NCI-H2227 treated with DMSO at 0.1 percent for 48 hours (cell line): ENCODE measurements around the gene UBALD1.
"Not testable (repeated sequence)": the region's sequence is repeated elsewhere in the genome, so short reads cannot be mapped to it uniquely, and the experiment has no call there.

Experiments
- DNase-seq: peaks from one replicate; lab custom pipeline; 2025; lab: John Stamatoyannopoulos, UW

Gene UBALD1

GRCh38 chr16:4597174-4597573 is 17.5 kb downstream of the UBALD1 start:
- no peak for DNase-seq

DNA sequence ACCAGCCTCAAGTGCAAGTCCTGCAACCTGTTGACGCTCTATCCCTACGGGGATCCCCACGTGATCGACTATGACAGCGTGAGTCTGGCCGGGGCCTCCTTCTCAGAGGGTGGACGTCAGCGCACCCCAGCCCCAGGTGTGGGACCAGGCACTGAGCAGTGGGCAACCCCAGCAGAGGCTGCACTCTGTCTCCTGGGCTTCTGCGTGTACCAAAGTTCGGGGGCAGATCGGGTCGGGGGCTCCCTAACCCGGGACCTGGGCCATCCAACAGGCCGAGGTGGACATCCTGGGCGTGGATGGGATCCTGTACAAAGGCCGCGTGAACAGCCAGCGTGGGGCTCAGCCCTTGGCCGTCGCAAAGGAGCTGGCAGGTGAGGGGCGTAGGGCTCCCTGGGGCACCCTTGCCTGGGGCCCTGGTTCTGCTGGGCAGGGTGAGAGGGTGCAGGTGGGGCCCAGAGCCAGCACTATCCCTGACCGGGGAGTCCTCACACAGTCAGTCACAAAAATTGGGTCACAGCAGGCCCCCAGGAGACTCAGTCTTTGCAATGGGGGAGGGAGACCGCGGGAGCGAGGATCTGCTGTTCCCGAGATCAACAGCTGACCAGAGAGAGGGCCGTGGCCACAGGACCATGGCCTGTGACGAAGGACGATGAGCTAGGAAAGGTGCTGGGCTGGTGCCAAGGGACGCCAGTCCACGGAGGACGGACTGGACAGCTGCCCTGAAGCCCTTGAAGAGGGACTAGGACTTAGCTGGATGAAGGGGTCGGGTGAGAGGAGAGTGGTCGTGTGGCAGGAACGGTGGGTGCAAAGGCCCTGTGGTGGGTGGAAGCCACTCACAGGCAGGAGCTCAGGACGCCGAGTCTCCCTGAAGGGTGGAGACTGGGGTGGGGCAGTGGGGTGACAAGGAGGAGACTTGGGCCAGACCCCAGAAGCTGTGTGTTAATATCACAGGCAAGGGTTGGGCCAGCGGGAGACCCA is 20.0 kb downstream of the UBALD1 start:
- DNase-seq = no peak

GRCh38 chr16:4593086-4593485 is 21.6 kb downstream of the UBALD1 start:
- peak; percentile 26 for DNase-seq

GRCh38 chr16:4591706-4592470 is 22.8 kb downstream of the UBALD1 start:
- no peak for DNase-seq

GRCh38 chr16:4591191-4591590 is 23.5 kb downstream of the UBALD1 start:
- DNase-seq = no peak

- DNase-seq = no peak
Measured at GRCh38 chr16:4588961-4589360, 25.7 kb downstream of the UBALD1 start.

GRCh38 chr16:4588386-4588785 is 26.3 kb downstream of the UBALD1 start:
- DNase-seq = no peak

DNA sequence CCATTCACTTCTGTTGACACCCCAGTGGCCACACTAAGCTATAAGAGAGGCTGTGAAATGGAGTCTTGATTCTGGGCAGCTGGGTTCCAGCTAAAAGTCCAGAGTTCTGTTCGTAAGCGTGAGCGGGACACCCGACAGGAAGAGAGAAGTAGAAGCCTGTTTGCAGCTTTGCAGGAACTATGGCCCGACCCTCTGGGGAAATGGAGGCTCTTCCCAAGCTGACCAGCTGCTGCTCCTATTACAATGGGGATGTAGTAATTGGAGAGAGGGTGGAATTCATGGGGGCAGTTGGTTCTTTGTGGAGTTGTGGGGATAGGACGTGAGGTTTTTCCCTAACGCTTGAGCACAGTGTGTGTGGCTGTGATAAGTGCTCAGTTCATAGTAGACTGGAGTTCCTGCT is 28.4 kb downstream of the UBALD1 start:
- DNase-seq = no peak

GRCh38 chr16:4583906-4584305 is 30.8 kb downstream of the UBALD1 start:
- DNase-seq = no peak

DNA sequence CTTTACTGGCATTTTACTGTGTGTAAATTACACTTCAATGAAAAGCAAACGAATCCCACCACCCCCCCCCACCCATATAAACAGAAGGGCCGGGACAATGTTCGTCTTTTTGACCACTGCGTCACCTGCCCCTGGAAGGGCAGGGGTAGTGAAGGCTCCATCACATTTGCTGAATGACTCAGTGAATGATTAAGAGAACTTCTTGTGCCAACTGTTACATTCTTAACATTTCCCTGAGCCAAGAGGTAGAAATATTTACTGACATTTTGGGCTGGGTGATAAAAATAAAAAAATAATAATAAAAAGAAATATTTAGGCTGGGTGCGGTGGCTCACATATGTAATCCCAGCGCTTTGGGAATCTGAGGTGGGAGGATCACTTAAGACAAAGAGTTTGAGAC is 34.4 kb downstream of the UBALD1 start:
- DNase-seq = no peak

DNA sequence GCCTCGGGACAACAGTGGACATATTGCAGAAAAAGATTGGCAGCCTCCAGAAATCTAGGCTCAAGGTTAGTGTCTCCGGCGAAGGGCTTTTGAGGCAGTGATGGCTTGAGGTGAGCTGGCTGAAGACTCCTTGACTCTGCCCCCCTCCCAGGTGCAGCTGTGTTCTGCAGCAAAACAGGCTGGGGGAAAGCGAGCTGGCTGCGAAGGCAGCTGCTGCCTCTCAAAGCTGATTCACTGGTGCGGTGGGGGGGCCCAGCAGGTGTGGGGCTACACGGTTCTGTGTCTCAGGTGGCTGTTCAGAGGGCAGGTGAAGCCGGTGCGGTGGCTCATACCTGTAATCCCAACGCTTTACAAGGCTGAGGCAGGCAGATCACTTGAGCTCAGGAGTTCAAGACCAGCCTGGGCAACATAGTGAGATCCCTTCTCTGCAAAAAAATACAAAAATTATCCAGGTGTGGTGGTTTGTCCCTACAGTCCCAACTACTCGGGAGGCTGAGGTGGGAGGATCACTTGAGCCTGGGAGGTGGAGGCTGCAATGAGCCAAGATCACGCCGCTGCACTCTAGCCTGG is 35.6 kb downstream of the UBALD1 start:
- DNase-seq = no peak

DNA sequence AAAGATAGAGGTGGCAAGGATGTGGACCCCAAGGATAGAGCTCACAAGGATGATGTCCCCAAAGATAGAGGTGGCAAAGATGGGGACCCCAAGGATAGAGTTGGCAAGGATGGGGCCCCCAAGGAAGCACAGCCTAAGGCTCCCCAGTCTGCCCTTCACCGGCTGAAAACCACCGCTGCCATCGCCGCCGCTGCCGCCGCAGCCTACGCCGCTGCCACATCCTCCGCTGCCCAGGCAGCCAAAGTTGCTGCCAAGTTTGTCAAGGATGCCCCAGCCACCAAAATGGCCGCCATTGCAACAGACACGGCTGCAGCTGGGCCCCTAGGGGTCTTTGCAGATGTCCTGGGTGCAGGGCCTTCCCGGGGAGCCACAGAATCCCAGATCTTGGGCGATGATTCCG is 38.7 kb downstream of the UBALD1 start:
- DNase-seq = no peak

GRCh38 chr16:4574919-4575705 is 39.6 kb downstream of the UBALD1 start:
- no peak for DNase-seq

- not testable (repeated sequence) for DNase-seq
Measured at GRCh38 chr16:4573926-4574325, 40.8 kb downstream of the UBALD1 start.

GRCh38 chr16:4572715-4573114 is 42.0 kb downstream of the UBALD1 start:
- no peak for DNase-seq

DNA sequence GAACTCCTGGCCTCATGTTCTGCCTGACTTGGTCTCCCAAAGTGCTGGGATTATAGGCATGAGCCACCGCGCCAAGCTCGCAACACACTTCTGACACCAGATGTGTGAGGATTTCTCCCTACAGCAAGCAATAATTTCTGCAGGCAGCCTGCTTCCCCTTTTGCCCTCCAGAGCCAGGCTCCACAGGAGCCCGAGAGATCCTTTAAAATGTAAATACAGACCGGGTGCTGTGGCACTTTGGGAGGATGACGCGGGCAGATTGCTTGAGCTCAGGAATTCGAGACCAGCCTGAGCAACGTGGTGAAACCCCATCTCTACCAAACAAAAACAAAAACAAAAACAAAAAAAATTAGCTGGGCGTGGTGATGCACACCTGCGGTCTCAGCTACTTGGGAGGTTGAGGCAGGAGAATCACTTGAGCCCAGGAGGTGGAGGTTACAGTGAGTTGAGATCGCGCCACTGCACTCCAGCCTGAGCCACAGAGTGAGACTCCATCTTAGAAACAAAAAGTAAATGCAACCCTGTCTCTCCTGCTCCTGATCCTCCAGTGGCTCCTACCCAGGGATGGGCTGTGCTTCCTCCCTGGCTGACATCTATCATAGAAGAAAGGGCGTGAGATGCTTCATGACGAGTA is 43.9 kb downstream of the UBALD1 start:
- DNase-seq = no peak

GRCh38 chr16:4570086-4570485 is 44.6 kb downstream of the UBALD1 start:
- no peak for DNase-seq

DNA sequence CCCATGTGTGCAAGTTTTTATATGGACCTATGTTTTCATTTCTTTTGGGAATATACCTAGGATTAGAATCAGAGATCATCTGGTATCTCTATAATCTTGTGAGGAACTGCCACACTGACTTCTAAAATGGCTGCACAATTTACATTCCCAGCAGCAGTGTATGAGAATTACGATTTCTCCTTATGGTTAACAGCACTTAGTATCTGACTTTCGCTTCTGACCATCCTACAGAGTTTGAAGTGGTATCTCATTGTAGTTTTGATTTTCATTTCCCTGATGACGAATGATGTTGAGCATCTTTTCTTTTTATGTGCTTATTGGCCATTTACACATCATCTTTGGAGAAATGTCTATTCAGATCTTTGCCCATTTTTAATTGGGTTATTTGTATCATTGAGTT is 48.5 kb downstream of the UBALD1 start:
- DNase-seq = no peak

GRCh38 chr16:4564661-4565267 is 49.9 kb downstream of the UBALD1 start:
- no peak for DNase-seq

- peak; percentile 49 for DNase-seq
Measured at GRCh38 chr16:4561596-4561995, 53.1 kb downstream of the UBALD1 start.
